ENCODE data around the gene STX3. TPM values are rescaled to one million over a fixed set of nuclear protein-coding genes. Genes with fewer than 3 reads are reported as not detected.

Gene STX3
- total RNA-seq, 1 experiment from 2014 or later: 14.6 TPM

- Histone ChIP-seq H3K27me3 (ENCODE audit: low read length) (no peaks in the 10 kb centered on the region), H3K9me2 (replicated peaks; ENCODE audit: insufficient read depth, low read length) (no peaks in the 10 kb centered on the region), H4K20me1 (ENCODE audit: insufficient read depth, low read depth, low read length) (no peaks in the 10 kb centered on the region), H3K9me3 (ENCODE audit: low read length) (no peaks in the 10 kb centered on the region), H3K4me2 (ENCODE audit: low read depth, low read length, poor library complexity, severe bottlenecking) (no peak overlapping the region), H3K4me3 (ENCODE audit: low read length) (no peak overlapping the region), H3K36me3 (ENCODE audit: insufficient read depth, low read length) (no peaks in the 10 kb centered on the region), H3K27ac (ENCODE audit: low read length) (no peak overlapping the region), H3K79me2 (ENCODE audit: low read length) (no peaks in the 10 kb centered on the region), H3K4me1 (ENCODE audit: low read length) (no peaks in the 10 kb centered on the region), H3K9ac (ENCODE audit: low read length) (no peak overlapping the region), H2AFZ (ENCODE audit: low read length) (no peak overlapping the region)
- DNase-seq: no peak
Measured at GRCh38 chr11:59785818-59786217, 30.6 kb downstream of the STX3 start.

GRCh38 chr11:59787255-59787588, 32.0 kb downstream of the STX3 start:
- Histone ChIP-seq H2AFZ (ENCODE audit: low read length) (no peak overlapping the region), H3K4me2 (ENCODE audit: low read depth, low read length, poor library complexity, severe bottlenecking) (no peak overlapping the region), H3K79me2 (ENCODE audit: low read length) (no peaks in the 10 kb centered on the region), H3K9me2 (replicated peaks; ENCODE audit: insufficient read depth, low read length) (no peaks in the 10 kb centered on the region), H4K20me1 (ENCODE audit: insufficient read depth, low read depth, low read length) (no peaks in the 10 kb centered on the region), H3K36me3 (ENCODE audit: insufficient read depth, low read length) (no peaks in the 10 kb centered on the region), H3K9me3 (ENCODE audit: low read length) (no peaks in the 10 kb centered on the region), H3K4me3 (ENCODE audit: low read length) (no peak overlapping the region), H3K4me1 (ENCODE audit: low read length) (no peaks in the 10 kb centered on the region), H3K27me3 (ENCODE audit: low read length) (no peaks in the 10 kb centered on the region), H3K9ac (ENCODE audit: low read length) (no peak overlapping the region), H3K27ac (ENCODE audit: low read length) (no peak overlapping the region)
- DNase-seq: no peak

- Histone ChIP-seq H3K36me3 (ENCODE audit: insufficient read depth, low read length) (no peaks in the 10 kb centered on the region), H3K27ac (ENCODE audit: low read length) (no peak overlapping the region), H3K27me3 (ENCODE audit: low read length) (no peaks in the 10 kb centered on the region), H2AFZ (ENCODE audit: low read length) (no peak overlapping the region), H3K9me3 (ENCODE audit: low read length) (no peaks in the 10 kb centered on the region), H3K9me2 (replicated peaks; ENCODE audit: insufficient read depth, low read length) (no peaks in the 10 kb centered on the region), H4K20me1 (ENCODE audit: insufficient read depth, low read depth, low read length) (no peaks in the 10 kb centered on the region), H3K4me2 (ENCODE audit: low read depth, low read length, poor library complexity, severe bottlenecking) (no peak overlapping the region), H3K79me2 (ENCODE audit: low read length) (no peaks in the 10 kb centered on the region), H3K9ac (ENCODE audit: low read length) (no peak overlapping the region), H3K4me3 (ENCODE audit: low read length) (no peak overlapping the region), H3K4me1 (ENCODE audit: low read length) (no peaks in the 10 kb centered on the region)
- no peak for DNase-seq
Measured at GRCh38 chr11:59787816-59788215, 32.6 kb downstream of the STX3 start.

- DNase-seq: no peak
- H3K9ac ChIP-seq (ENCODE audit: low read length): no peak overlapping the region
- H3K9me2 ChIP-seq (replicated peaks; ENCODE audit: insufficient read depth, low read length): no peaks in the 10 kb centered on the region
- H3K9me3 ChIP-seq (ENCODE audit: low read length): no peaks in the 10 kb centered on the region
- no peaks in the 10 kb centered on the region for H3K36me3 ChIP-seq (ENCODE audit: insufficient read depth, low read length)
- H3K27me3 ChIP-seq (ENCODE audit: low read length): no peaks in the 10 kb centered on the region
- H3K4me1 ChIP-seq (ENCODE audit: low read length): no peaks in the 10 kb centered on the region
- no peak overlapping the region for H3K4me3 ChIP-seq (ENCODE audit: low read length)
- H4K20me1 ChIP-seq (ENCODE audit: insufficient read depth, low read depth, low read length): no peaks in the 10 kb centered on the region
- H3K27ac ChIP-seq (ENCODE audit: low read length): no peak overlapping the region
- H3K4me2 ChIP-seq (ENCODE audit: low read depth, low read length, poor library complexity, severe bottlenecking): no peak overlapping the region
- no peaks in the 10 kb centered on the region for H3K79me2 ChIP-seq (ENCODE audit: low read length)
- no peak overlapping the region for H2AFZ ChIP-seq (ENCODE audit: low read length)
Measured at GRCh38 chr11:59791639-59792038, 36.5 kb downstream of the STX3 start.

GRCh38 chr11:59792507-59792906, 37.3 kb downstream of the STX3 start:
- Histone ChIP-seq H3K27ac (ENCODE audit: low read length) (no peak overlapping the region), H3K4me2 (ENCODE audit: low read depth, low read length, poor library complexity, severe bottlenecking) (no peak overlapping the region), H3K9ac (ENCODE audit: low read length) (no peak overlapping the region), H3K9me2 (replicated peaks; ENCODE audit: insufficient read depth, low read length) (no peaks in the 10 kb centered on the region), H2AFZ (ENCODE audit: low read length) (no peak overlapping the region), H4K20me1 (ENCODE audit: insufficient read depth, low read depth, low read length) (no peaks in the 10 kb centered on the region), H3K27me3 (ENCODE audit: low read length) (no peaks in the 10 kb centered on the region), H3K4me1 (ENCODE audit: low read length) (no peaks in the 10 kb centered on the region), H3K9me3 (ENCODE audit: low read length) (no peaks in the 10 kb centered on the region), H3K36me3 (ENCODE audit: insufficient read depth, low read length) (no peaks in the 10 kb centered on the region), H3K4me3 (ENCODE audit: low read length) (no peak overlapping the region), H3K79me2 (ENCODE audit: low read length) (no peaks in the 10 kb centered on the region)
- DNase-seq: no peak

GRCh38 chr11:59794417-59794816, 39.2 kb downstream of the STX3 start:
- Histone ChIP-seq H3K9me2 (replicated peaks; ENCODE audit: insufficient read depth, low read length) (no peaks in the 10 kb centered on the region), H3K27ac (ENCODE audit: low read length) (no peak overlapping the region), H3K27me3 (ENCODE audit: low read length) (no peaks in the 10 kb centered on the region), H3K36me3 (ENCODE audit: insufficient read depth, low read length) (no peaks in the 10 kb centered on the region), H3K79me2 (ENCODE audit: low read length) (no peaks in the 10 kb centered on the region), H4K20me1 (ENCODE audit: insufficient read depth, low read depth, low read length) (no peaks in the 10 kb centered on the region), H2AFZ (ENCODE audit: low read length) (no peak overlapping the region), H3K9me3 (ENCODE audit: low read length) (no peaks in the 10 kb centered on the region), H3K4me2 (ENCODE audit: low read depth, low read length, poor library complexity, severe bottlenecking) (no peak overlapping the region), H3K4me3 (ENCODE audit: low read length) (no peak overlapping the region), H3K9ac (ENCODE audit: low read length) (no peak overlapping the region), H3K4me1 (ENCODE audit: low read length) (no peaks in the 10 kb centered on the region)
- DNase-seq: no peak

GRCh38 chr11:59800390-59801025, 45.3 kb downstream of the STX3 start:
- H3K9me2 ChIP-seq (replicated peaks; ENCODE audit: insufficient read depth, low read length): no peaks in the 10 kb centered on the region
- H3K9me3 ChIP-seq (ENCODE audit: low read length): no peaks in the 10 kb centered on the region
- H3K4me2 ChIP-seq (ENCODE audit: low read depth, low read length, poor library complexity, severe bottlenecking): no peak overlapping the region
- no peak for DNase-seq
- H2AFZ ChIP-seq (ENCODE audit: low read length): no peak overlapping the region
- H3K4me1 ChIP-seq (ENCODE audit: low read length): peaks cover 7% of the 10 kb centered on the region
- H3K9ac ChIP-seq (ENCODE audit: low read length): no peak overlapping the region
- no peaks in the 10 kb centered on the region for H3K27me3 ChIP-seq (ENCODE audit: low read length)
- H3K36me3 ChIP-seq (ENCODE audit: insufficient read depth, low read length): peaks cover 4% of the 10 kb centered on the region; the same call in 1 of the 2 replicates
- H4K20me1 ChIP-seq (ENCODE audit: insufficient read depth, low read depth, low read length): no peaks in the 10 kb centered on the region
- no peaks in the 10 kb centered on the region for H3K79me2 ChIP-seq (ENCODE audit: low read length)
- H3K4me3 ChIP-seq (ENCODE audit: low read length): no peak overlapping the region
- H3K27ac ChIP-seq (ENCODE audit: low read length): no peak overlapping the region

GRCh38 chr11:59801160-59801706, 46.1 kb downstream of the STX3 start:
- H3K9me2 ChIP-seq (replicated peaks; ENCODE audit: insufficient read depth, low read length): no peaks in the 10 kb centered on the region
- H3K4me2 ChIP-seq (ENCODE audit: low read depth, low read length, poor library complexity, severe bottlenecking): no peak overlapping the region
- peaks cover 10% of the 10 kb centered on the region for H3K36me3 ChIP-seq (ENCODE audit: insufficient read depth, low read length)
- H3K27ac ChIP-seq (ENCODE audit: low read length): no peak overlapping the region
- no peak overlapping the region for H3K4me3 ChIP-seq (ENCODE audit: low read length)
- H4K20me1 ChIP-seq (ENCODE audit: insufficient read depth, low read depth, low read length): no peaks in the 10 kb centered on the region
- no peaks in the 10 kb centered on the region for H3K27me3 ChIP-seq (ENCODE audit: low read length)
- H3K9ac ChIP-seq (ENCODE audit: low read length): no peak overlapping the region
- peaks cover 7% of the 10 kb centered on the region for H3K4me1 ChIP-seq (ENCODE audit: low read length)
- no peaks in the 10 kb centered on the region for H3K79me2 ChIP-seq (ENCODE audit: low read length)
- DNase-seq: no peak
- no peaks in the 10 kb centered on the region for H3K9me3 ChIP-seq (ENCODE audit: low read length)
- no peak overlapping the region for H2AFZ ChIP-seq (ENCODE audit: low read length)

Measured in Karpas-422 (cell line).